HepG2 (cell line): ENCODE data around the gene PKMYT1. TPM values are rescaled to one million over a fixed set of nuclear protein-coding genes. Genes with fewer than 3 reads are reported as not detected.
A peak's percentile ranks its signal among the peaks of the same experiment; 100 is the strongest.

Experiments
- ARID2 ChIP-seq: sonication (generic); formaldehyde crosslinking; IDR thresholded peaks from 2 replicates; pipeline ENCODE4 v1.8.1; 2022; ENCODE audit warnings: mild to moderate bottlenecking, missing genetic modification reagents, borderline replicate concordance
- BORCS8-MEF2B ChIP-seq: sonication (generic); formaldehyde crosslinking; IDR thresholded peaks from 2 replicates; pipeline ENCODE4 v1.8.0; 2022; ENCODE audit warnings: mild to moderate bottlenecking, missing genetic modification reagents
- IKZF1 ChIP-seq: fragments of 450-650 bp; IDR thresholded peaks from 2 replicates; pipeline ENCODE4 v1.7.1; 2016
- JARID2 ChIP-seq: sonication (generic); formaldehyde crosslinking; IDR thresholded peaks from 2 replicates; pipeline ENCODE4 v1.8.1; 2023; ENCODE audit warnings: missing genetic modification reagents, inconsistent platforms; ENCODE audit not compliant: insufficient replicate concordance
- KLF12 ChIP-seq: sonication (generic); formaldehyde crosslinking; IDR thresholded peaks from 2 replicates; pipeline ENCODE4 v1.4.0; 2020; ENCODE audit warnings: missing genetic modification reagents, borderline replicate concordance
- MEIS2 ChIP-seq: sonication (generic); formaldehyde crosslinking; IDR thresholded peaks from 2 replicates; pipeline ENCODE4 v1.9.0; 2021; ENCODE audit warnings: mild to moderate bottlenecking, missing genetic modification reagents
- MLLT10 ChIP-seq: sonication (generic); formaldehyde crosslinking; IDR thresholded peaks from 2 replicates; pipeline ENCODE4 v1.4.0; 2020; ENCODE audit warnings: missing genetic modification reagents
- NAIF1 ChIP-seq: sonication (generic); formaldehyde crosslinking; IDR thresholded peaks from 2 replicates; pipeline ENCODE4 v1.5.0; 2020; ENCODE audit warnings: mild to moderate bottlenecking, missing genetic modification reagents, borderline replicate concordance
- NKX3-1 ChIP-seq: sonication (generic); formaldehyde crosslinking; IDR thresholded peaks from 2 replicates; pipeline ENCODE4 v1.5.0; 2020; ENCODE audit warnings: missing genetic modification reagents
- NRL ChIP-seq: sonication (generic); formaldehyde crosslinking; IDR thresholded peaks from 2 replicates; pipeline ENCODE4 v1.5.0; 2020; ENCODE audit warnings: missing genetic modification reagents, mild to moderate bottlenecking, moderate library complexity, borderline replicate concordance
- PCBP2 ChIP-seq: fragments of 200-400 bp; formaldehyde crosslinking; optimal IDR thresholded peaks from 2 replicates; pipeline ENCODE3; 2018; ENCODE audit warnings: low read length, low read depth; ENCODE audit not compliant: poor library complexity, severe bottlenecking
- SALL1 ChIP-seq: sonication (generic); formaldehyde crosslinking; IDR thresholded peaks from 2 replicates; pipeline ENCODE4 v1.8.0; 2022; ENCODE audit warnings: mild to moderate bottlenecking, missing genetic modification reagents
- SP4 ChIP-seq: sonication (generic); formaldehyde crosslinking; IDR thresholded peaks from 2 replicates; pipeline ENCODE4 v1.8.1; 2023; ENCODE audit warnings: mild to moderate bottlenecking, missing genetic modification reagents
- ZFX ChIP-seq: sonication (generic); formaldehyde crosslinking; IDR thresholded peaks from 2 replicates; pipeline ENCODE4 v1.4.0; 2020; ENCODE audit warnings: mild to moderate bottlenecking, low read depth, missing genetic modification reagents, moderate library complexity
- ZFYVE20 ChIP-seq: sonication (generic); formaldehyde crosslinking; IDR thresholded peaks from 2 replicates; pipeline ENCODE4 v1.8.0; 2023; ENCODE audit warnings: low read depth, mild to moderate bottlenecking, moderate library complexity, missing genetic modification reagents, borderline replicate concordance
- ZKSCAN8 ChIP-seq: IDR thresholded peaks from 2 replicates; pipeline ENCODE4 v1.6.1; 2016; ENCODE audit warnings: borderline replicate concordance, missing genetic modification reagents, missing compliant biosample characterization
- ZMYM3 ChIP-seq: sonication (generic); formaldehyde crosslinking; IDR thresholded peaks from 2 replicates; pipeline ENCODE4 v1.5.1; 2020; ENCODE audit warnings: mild to moderate bottlenecking, missing genetic modification reagents
- ZNF564 ChIP-seq: sonication (generic); formaldehyde crosslinking; IDR thresholded peaks from 2 replicates; pipeline ENCODE4 v1.8.1; 2023; ENCODE audit warnings: mild to moderate bottlenecking, missing genetic modification reagents
- ZNF777 ChIP-seq: sonication (generic); formaldehyde crosslinking; IDR thresholded peaks from 2 replicates; pipeline ENCODE4 v1.4.0; 2020; ENCODE audit warnings: missing genetic modification reagents
- ZNF83 ChIP-seq: sonication (generic); formaldehyde crosslinking; IDR thresholded peaks from 2 replicates; pipeline ENCODE4 v1.4.0; 2020; ENCODE audit warnings: missing genetic modification reagents, mild to moderate bottlenecking, borderline replicate concordance
- ZSCAN21 ChIP-seq: sonication (generic); formaldehyde crosslinking; IDR thresholded peaks from 2 replicates; pipeline ENCODE4 v1.8.0; 2022; ENCODE audit warnings: mild to moderate bottlenecking, missing genetic modification reagents, moderate library complexity, borderline replicate concordance
- polyA plus RNA-seq, 8 experiments: library from polyadenylated mRNA; depleted of rRNA in 3 of 8; stranded (reverse) in 7 of 8; unstranded in 1 of 8; fragments of >200 nt; fragmentation: Illumina TruSeq in 4 of 8; extraction: Trizol in 4 of 8; gene quantifications; 2 replicates each; pipeline versions ENCODE4 v1.2.1 to v1.2.3, GENCODE V29; 2011 to 2016; ENCODE audit warnings: low read depth in 4 of 8, missing spikeins in 1 of 8, mixed read lengths in 1 of 8; ENCODE audit not compliant: insufficient read depth in 1 of 8
- total RNA-seq, 5 experiments: library from RNA; depleted of rRNA; stranded (reverse); fragments of >200 nt; fragmentation: Illumina TruSeq; extraction: Trizol; gene quantifications; 2 replicates each; pipeline ENCODE4 v1.2.3, GENCODE V29; 2016; ENCODE audit warnings: low read depth in 1 of 5
- TF ChIP-seq, protein P1 (sequence below): sonication (generic); formaldehyde crosslinking; IDR thresholded peaks from one replicate; pipeline ENCODE4 v1.5.1; 2020; ENCODE audit warnings: mild to moderate bottlenecking, missing genetic modification reagents; ENCODE audit errors: not compliant biosample characterization

The PKMYT1 gene
- total and polyA plus RNA-seq, 2 of the 13 experiments (the other 11 are each of a cell fraction or from before 2014, with no cell fraction given) = 7.0 to 27.8 TPM

DNA sequence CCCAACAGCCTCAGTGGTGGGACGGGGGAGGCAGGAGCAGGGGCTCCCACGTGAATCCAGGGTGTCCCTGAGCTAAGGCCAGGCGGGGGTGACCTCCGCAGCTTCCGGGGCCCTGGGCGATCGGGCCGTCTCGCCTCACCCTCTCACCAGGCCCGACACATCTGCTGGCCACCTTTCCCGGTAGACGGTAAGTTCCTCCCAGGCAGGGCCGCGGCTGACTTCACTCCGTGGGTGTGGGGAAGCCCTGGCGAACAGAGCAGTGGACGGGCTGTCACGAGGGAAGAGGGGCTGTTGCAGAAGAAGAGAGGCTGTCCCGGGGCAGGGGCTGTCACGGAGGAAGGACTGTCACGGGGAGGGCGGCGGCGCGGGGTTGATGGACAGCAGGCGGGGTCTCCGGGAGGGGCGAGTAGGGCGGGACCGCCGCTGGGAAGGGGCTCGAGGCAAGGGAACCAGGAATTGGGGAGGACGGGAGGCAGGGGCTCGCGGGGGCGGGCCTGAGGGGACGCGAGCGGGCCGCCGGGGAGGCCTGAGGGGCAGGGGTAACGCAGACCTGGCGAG is 498 bp downstream of the PKMYT1 start (continued):
- no peak for TF ChIP-seq JARID2
- no peak for TF ChIP-seq BORCS8-MEF2B (CRISPR knock-in tag)
- TF ChIP-seq, protein P1, sequence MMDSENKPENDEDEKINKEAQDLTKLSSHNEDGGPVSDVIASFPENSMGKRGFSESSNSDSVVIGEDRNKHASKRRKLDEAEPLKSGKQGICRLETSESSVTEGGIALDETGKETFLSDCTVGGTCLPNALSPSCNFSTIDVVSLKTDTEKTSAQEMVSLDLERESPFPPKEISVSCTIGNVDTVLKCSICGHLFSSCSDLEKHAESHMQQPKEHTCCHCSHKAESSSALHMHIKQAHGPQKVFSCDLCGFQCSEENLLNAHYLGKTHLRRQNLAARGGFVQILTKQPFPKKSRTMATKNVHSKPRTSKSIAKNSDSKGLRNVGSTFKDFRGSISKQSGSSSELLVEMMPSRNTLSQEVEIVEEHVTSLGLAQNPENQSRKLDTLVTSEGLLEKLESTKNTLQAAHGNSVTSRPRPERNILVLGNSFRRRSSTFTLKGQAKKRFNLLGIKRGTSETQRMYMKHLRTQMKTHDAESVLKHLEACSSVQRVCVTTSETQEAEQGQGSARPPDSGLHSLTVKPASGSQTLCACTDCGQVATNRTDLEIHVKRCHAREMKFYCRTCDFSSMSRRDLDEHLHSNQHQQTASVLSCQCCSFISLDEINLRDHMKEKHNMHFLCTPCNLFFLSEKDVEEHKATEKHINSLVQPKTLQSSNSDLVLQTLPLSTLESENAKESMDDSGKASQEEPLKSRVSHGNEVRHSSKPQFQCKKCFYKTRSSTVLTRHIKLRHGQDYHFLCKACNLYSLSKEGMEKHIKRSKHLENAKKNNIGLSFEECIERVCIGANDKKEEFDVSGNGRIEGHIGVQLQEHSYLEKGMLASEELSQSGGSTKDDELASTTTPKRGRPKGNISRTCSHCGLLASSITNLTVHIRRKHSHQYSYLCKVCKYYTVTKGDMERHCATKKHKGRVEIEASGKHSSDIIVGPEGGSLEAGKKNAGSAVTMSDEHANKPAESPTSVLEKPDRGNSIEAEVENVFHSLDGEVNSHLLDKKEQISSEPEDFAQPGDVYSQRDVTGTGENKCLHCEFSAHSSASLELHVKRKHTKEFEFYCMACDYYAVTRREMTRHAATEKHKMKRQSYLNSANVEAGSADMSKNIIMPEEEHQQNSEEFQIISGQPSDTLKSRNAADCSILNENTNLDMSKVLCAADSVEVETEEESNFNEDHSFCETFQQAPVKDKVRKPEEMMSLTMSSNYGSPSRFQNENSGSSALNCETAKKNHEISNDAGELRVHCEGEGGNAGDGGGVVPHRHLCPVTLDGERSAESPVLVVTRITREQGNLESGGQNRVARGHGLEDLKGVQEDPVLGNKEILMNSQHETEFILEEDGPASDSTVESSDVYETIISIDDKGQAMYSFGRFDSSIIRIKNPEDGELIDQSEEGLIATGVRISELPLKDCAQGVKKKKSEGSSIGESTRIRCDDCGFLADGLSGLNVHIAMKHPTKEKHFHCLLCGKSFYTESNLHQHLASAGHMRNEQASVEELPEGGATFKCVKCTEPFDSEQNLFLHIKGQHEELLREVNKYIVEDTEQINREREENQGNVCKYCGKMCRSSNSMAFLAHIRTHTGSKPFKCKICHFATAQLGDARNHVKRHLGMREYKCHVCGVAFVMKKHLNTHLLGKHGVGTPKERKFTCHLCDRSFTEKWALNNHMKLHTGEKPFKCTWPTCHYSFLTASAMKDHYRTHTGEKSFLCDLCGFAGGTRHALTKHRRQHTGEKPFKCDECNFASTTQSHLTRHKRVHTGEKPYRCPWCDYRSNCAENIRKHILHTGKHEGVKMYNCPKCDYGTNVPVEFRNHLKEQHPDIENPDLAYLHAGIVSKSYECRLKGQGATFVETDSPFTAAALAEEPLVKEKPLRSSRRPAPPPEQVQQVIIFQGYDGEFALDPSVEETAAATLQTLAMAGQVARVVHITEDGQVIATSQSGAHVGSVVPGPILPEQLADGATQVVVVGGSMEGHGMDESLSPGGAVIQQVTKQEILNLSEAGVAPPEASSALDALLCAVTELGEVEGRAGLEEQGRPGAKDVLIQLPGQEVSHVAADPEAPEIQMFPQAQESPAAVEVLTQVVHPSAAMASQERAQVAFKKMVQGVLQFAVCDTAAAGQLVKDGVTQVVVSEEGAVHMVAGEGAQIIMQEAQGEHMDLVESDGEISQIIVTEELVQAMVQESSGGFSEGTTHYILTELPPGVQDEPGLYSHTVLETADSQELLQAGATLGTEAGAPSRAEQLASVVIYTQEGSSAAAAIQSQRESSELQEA (CRISPR knock-in tag) = peak; percentile 5
- no peak for TF ChIP-seq NAIF1
- 0 out of 2 replicates have a peak, but pooled peaks have one; percentile 2 for TF ChIP-seq ZFYVE20 (CRISPR knock-in tag)
- no peak for TF ChIP-seq ZKSCAN8 (CRISPR knock-in tag)
- TF ChIP-seq KLF12 (CRISPR knock-in tag) = no peak
- peak; percentile 33; the same call in 1 of the 2 replicates for TF ChIP-seq MEIS2
- no peak for TF ChIP-seq IKZF1
- TF ChIP-seq MLLT10 (CRISPR knock-in tag) = no peak
- TF ChIP-seq SALL1 (CRISPR knock-in tag) = no peak
- 0 out of 2 replicates have a peak, but pooled peaks have one; percentile 39 for TF ChIP-seq NRL (CRISPR knock-in tag)
- no peak for TF ChIP-seq ZNF564 (CRISPR knock-in tag)
- 0 out of 2 replicates have a peak, but pooled peaks have one; percentile 3 for TF ChIP-seq ZNF777 (CRISPR knock-in tag)
- TF ChIP-seq ZFX (CRISPR knock-in tag) = peak; percentile 23; the same call in 1 of the 2 replicates
- no peak for TF ChIP-seq ZNF83
- TF ChIP-seq SP4 = no peak
- TF ChIP-seq ARID2 = 0 out of 2 replicates have a peak, but pooled peaks have one; percentile 2
- TF ChIP-seq PCBP2 = no peak
- TF ChIP-seq ZMYM3 (CRISPR knock-in tag) = no peak
- no peak for TF ChIP-seq ZSCAN21 (CRISPR knock-in tag)
- no peak for TF ChIP-seq NKX3-1
